Cerebellar cortex (tissue), 1 donor: ENCODE data around the gene AMFR.

Experiments
- DNase-seq: peaks from one replicate; pipeline ENCODE4 v3.0.0-alpha.2; 2015; ENCODE audit warnings: low spot score

AMFR gene

DNA sequence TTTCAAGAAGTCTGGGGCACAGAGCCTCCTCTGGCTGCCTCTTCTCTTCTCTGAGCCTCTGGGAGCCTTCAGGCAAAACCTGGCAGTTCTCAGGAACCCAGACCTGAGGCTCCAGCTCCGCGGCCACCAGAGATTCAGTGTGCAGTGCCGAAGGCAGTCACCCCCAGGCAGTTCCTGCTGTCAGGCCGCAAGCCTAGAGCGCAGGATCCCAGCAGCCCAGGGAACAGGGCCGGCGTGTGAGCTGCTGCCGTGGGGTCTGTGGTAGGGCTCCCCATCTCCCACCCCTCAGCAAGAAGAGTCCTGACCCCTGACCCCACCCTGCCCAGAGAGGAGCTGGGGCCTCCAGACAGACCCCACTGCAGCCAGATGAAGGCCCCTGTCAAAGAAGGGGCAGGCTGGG, 78.2 kb downstream of the AMFR start:
- DNase-seq = no peak

DNA sequence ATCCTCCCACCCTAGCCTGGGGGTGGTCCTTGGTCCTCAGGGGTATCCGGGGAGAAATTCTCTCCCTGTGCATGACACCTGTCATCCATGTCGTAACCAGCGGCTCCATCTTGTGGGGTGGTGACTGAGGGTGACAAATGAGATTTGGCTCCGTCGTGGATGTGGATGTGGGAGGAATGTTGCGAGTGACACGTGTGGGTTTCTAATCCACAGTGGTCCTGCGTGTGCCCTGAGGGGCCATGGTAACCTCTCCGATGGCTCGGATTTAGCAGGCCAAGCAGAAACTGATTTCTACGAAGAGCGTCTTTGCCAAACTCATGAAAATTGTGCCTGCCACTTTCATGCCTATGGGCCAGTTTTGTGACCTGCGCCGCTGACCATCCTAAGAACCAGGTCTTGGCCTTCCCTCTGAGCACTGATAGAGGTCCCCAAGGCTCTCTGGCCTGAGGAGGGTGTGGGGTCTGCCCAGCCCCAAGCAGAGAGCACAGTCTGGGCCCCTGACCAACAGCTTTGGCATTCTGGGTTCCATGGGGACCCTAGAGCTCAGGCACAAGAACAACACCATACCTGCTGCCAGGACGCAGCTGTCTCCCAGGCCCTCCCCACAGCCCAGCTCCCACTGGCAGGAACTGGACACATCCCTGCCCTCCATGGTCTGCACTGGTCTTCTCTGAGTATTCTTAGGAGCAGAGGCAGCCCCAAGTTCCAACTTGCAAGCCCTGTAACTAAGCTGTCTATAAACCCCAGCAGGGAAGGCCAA, 79.0 kb downstream of the AMFR start:
- no peak for DNase-seq

DNA sequence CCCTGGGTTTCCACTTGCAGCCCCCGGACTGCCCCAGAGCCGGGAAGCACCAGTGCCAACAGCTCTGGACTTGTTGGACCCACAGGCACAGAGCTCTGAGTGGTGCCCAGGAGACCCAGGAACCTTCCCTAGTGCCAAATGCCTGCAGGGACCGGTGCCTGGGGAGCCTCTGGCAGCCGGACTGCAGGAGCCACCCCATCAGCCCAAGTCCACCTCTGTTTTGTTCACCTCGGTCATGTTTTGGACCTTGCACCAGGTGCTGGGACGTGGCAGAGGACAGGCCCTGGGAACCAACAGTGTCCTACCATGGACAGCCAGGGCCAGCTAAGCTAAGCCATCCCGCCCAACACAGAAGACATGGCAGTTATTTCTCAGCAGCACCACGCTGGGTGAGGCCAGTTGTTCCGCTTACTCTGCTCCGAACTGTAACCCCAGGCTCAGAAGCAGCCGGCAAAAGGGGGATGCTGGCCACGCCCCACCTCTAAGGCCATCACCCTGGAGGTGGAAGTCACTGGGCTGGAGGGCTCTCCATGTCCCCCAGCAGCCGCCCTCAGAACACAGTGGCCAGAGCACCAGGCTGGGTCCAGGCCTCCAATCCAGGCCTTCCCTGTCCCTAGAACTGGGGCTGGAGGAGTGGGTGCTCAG, 79.8 kb downstream of the AMFR start:
- no peak for DNase-seq

DNA sequence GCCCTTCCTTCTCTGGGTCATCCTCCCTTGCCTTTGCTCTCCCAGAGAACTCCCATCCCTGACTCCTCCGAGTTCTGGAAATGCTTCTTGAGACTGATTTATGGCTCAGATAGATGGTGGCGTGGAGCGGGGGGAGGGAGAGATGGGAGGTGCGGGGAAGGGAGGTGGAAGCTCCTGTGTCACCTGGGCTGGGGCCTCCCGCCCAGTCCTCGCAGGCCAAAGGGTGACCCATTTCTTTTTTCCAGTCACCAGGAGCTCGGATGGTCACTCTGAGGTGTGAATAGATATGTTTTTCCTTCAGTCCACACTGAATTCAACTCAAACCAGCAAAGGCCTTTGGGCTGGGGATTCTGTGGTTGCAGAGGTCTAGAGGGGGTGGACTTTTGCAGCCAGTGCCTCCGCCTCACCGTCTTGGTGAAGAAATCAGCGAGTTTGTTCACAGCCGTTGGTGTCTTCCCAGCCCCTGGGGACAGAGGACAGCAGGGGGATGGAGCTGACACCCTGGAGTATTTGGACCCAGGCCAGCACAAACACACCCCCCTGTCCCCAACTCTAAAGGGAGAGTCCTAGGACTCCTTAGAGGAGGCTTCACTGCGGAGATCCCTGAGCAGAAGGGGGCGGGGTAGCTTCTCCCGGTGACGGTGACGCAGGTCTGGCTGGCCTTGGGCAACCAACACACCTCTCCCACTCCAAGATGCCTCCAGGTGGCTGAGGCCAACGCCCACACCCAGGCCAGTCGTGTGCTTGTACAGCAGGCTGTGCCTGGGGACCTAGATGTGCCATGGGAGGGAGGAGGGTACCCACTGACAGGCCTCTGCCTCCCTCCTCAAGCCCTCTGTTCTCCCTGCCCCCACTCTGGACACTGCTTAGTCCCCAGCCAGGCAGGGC, 80.6 kb downstream of the AMFR start:
- no peak for DNase-seq

DNA sequence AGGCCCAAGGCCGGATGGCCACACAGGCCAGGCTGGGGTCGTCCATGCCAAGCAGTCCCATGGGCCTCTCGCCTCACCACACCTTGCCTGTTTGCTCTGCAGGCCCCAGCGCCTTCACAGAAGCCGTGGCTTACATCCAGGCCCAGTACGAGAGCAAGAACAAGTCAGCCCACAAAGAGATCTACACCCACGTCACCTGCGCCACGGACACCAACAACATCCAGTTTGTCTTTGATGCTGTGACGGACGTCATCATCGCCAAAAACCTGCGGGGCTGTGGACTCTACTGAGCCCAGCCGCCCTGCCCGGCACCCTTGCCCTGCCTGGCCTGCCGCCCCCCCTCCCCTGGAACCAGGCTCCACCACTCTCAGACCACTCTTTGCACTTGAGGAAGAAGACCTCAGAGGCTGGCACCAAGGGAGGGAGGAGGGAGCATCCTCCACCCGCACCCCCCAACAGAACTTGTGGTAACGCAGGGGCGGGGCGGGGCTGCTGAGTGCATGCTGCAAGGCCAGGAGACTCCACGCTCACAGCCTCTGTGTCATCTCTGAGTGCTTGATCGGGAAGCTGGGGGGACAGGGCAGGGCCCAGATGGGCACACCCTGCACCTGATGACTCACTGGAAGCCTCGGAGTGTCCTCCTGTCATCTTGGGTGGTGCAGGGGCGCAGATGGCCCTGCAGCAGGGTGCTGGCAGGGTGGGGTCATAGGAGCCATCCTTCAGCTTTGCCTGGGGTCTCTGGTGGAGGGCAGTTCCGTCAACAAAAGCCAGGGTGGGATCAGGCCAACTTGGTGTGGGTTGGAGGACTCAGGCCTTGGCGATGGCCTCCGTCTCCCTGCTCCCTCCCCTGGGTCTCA, 81.5 kb downstream of the AMFR start:
- no peak for DNase-seq

DNA sequence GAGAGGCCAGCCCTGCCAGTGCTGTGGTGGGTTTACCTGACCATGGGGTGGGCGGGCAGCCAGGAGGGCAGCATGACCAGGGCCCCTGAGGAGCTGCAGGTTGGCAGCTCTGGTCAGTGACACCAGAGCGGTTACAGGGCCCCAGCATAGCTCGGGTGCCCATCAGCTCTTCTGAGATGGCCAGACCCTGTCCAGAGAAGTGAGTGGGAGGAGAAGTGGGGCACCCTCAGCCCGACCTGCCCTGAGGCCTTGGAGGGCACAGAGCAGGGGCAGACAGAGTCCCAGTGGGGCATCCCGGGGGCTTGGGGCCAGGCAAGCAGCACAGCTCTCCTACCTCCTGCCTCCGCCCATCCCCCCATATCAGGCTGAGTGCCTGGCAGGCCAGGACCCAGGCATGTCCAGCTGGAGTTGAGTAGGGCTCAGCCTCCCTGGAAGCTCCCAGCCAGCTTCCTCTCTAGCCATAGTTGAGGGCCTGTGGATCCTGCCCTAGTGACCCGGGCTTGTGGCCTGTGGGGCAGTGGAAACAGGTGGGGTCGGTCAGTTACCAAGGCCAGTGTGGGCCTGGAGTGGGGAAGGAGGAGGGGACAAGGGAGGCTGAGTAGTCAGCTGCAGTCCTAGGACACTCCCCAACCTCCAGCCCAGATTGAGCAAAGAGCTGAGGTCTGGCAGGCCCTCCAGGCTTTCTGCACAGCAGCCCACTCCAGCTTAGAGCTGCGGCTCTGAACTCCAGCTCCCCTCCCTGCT, 83.5 kb downstream of the AMFR start:
- DNase-seq = no peak

DNA sequence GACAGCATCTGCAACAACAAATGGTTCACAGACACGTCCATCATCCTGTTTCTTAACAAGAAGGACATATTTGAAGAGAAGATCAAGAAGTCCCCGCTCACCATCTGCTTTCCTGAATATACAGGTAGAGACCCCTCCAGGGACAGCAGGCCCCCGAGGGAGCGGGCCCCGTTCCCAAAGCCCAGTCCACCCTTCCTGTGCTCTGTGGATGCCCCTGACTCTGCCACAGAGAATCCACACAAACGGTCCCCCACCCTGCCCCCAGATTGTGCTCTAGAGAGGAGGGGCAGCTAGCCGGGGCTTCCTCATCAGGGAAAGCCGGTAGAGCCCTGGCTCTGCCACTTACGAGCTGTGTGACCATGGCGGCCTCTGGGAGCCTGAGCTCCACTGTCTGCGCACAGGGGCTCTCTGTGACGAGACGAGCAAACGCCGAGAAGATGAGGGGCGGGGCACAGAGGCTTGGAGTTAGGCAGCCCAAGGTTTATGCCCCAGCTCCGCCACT, 84.4 kb downstream of the AMFR start:
- no peak for DNase-seq

DNA sequence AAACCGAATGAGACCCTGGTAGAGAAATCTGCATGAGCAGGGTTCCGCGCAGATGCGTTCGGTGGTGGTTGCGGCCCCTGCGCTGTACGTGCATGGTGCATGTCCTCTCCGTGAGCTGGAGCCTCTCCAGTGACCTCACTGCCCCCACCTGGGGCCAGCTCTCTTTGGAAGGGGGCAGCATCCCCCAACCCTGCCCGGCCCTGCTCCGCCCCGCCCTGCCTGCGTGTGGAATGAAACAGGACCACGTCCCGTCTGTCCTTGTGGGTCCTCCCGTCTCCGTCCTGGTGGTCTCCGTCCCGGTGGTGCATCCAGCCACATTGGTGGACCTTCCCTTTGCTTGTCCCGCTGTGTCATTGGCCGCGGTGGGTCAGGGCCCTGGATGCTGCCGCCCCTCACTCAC, 84.9 kb downstream of the AMFR start:
- DNase-seq = no peak

DNA sequence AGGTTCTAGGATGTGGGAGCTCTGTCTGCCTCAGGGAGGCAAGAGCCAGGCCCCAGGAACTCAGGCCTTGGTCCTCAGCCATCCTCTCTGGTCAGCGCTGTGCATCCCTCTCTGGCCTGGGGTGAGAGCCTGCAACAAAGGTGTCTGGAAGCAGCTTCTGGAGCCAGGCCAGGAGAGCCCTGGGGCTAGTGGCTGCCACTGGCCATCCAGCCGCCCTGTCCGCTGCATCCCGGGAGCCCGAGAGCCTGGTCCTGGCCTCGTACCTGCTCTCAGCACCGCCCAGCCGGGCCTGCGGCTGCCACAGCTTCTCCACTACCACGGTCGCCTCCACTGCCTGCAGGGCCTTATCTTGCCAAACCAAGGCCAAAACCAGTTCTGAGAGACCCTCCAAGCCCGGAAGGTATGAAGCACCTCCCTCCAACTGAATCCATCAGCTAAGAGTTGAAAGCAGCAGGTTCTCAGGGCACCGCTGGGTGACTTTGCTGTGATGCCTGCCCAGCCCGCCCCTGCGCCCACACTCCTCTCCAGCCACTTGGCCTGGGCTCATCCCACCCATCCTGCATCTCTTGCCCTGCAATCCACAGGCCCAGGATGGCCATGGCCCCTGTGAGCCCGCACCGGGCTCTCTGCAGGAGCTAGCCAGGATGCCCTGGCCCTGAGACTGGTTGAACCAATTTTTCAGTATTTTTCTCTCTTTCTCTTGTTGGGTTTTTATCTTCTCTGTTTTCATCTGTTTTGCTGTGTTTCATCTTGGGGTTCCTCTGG, 85.7 kb downstream of the AMFR start:
- no peak for DNase-seq

DNA sequence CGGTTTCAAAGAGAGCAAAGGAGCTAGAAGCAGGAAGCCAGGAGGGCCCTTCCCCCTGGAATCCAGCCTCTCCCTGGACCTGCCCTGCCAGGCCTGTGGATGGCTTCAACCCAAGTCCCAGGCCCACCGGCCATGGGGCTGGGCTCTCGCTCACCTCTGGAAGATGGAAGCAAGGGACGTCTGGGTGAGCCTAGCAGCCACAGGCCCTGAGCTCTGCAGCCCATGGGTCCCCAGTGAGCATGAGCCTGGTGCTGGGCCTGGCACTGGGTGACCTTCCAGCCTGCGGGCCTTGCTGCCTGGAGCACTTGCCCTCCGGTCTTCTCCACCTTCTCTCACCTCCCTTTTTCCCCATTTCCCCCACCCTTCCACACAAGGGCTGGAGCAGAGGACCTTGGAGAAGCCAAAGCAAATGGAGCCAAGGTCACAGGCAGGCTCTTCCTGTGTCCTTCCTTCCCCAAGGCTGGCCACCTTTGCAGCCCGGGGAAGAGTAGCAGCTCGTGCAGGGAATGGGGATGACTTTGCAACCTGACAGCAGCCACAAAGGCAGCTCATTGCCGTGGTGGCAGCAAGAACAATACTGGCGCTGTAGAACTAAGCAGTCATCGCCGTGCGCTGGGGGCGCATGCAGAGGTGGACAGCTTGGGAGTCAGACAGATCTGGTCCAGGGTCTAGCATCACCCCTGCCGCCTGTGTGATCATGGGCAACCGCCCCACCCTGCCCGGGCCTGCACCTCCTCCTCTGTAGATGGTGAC, 86.6 kb downstream of the AMFR start:
- DNase-seq = no peak

DNA sequence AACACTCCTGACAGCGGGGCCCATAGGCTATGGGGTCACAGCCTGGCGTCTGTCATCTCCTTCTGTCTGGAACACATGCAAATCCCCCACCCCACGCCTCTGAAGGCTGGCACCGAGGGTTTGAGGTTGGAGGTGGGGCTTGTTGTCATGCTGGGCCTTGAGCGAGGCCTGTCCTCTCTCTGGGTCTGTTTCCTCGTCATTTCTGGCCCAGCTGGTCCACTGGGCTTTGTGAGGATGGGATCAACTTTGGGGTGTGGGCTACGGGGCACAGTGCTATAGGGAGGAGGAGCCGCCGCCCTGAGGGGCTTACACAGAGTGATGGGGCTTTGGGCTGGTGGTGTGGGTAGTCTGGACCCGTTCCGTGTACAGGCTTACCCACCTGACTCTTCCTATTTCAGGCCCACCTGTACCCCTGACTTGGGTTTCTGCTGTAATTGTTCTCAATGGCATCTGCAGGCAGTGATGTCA, 87.5 kb downstream of the AMFR start:
- no peak for DNase-seq

DNA sequence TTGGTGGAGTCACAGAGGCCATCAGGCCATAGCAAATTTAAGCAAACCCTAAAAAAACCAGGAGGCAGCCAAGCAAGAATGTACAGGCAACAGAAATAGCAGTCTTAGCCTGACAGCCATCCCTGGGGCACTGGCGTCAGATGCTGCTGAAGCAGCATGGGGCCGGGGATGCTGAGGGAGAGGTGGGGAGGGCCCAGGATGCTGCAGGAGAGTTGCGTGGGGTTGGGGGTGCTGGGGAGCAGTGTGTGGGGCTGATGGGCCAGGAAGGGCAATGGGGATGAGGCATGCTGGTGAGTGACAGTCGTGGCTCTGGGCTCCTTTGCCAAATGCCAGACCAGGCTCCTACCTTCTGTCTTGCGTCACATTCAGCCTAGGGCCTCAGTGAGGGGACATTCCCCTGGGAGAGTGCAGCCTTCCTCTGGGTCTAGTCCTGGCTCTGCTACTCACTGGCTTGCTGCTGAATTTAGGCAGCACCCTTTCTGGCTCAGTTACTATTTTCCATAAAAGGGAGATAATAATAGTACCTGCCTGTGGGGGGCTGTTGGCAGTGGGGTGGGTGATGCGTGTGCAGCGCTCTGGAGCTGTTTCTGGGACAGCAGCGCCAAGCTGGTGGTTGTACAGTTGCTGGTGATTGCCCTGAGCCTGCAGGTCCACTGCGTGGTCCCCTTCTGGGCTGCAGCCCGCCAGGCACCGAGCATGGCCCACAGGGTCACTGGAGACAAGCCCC, 88.1 kb downstream of the AMFR start:
- no peak for DNase-seq

DNA sequence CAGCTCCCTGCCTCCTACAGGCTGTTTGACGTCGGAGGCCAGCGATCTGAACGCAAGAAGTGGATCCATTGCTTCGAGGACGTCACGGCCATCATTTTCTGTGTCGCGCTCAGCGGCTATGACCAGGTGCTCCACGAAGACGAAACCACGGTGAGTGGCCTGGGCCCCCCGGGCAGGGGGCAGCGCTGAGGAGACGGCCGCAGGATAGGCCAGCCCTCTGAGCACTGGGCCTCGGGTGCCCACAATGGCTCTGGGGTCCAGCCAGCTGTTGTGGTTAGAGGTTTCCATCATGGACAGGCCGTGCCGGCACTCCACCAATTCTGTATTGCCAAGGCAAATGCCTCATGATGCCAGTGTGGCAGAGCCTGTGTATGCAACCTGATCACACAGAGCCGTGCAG, 88.6 kb downstream of the AMFR start:
- no peak for DNase-seq

DNA sequence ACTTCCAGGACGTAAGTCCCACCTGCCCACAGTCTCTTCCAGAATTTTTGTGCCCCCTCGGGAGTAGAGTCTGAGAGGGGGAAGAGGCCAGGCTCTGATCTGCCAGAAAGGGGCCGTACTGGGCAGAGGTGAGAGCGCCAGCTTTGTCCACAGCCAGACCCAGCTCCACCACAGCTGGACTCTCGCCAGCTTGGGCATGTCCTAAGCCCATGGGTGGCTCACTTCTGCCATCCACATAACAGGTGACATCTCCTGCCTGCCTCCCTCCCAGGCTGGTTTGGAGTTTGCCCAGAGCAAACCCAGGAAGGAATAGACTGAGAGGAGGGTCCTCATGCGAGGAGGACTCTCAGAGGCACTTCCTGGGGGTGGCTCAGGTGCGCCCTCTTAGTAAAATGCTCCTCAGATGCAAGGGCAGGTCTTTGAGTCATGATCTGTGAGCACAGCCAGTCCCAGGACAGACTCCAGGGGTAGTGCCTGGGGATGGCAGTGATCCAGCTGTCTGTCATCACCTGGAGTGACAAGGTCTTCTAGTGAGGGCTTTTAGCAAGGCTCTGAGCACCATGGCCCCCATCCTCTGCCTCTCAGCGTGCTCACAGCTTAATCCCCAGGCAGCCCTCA, 89.2 kb downstream of the AMFR start:
- no peak for DNase-seq

DNA sequence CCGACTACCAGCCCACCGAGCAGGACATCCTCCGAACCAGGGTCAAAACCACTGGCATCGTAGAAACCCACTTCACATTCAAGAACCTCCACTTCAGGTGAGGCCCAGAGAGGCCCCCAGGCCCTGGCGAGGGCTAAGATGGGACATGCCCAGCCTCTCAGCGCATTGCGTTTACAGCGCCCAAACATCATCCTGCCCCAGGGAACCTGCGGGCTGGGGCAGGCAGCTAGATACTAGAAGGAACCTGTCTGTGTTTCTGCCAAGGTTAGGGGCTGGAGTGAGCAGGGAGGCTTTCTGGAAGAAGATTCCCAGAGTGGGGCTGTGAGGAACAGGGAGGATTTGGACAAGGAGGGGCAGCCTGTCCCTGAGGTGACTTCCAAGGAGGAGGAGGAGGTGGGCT, 90.6 kb downstream of the AMFR start:
- DNase-seq = no peak

DNA sequence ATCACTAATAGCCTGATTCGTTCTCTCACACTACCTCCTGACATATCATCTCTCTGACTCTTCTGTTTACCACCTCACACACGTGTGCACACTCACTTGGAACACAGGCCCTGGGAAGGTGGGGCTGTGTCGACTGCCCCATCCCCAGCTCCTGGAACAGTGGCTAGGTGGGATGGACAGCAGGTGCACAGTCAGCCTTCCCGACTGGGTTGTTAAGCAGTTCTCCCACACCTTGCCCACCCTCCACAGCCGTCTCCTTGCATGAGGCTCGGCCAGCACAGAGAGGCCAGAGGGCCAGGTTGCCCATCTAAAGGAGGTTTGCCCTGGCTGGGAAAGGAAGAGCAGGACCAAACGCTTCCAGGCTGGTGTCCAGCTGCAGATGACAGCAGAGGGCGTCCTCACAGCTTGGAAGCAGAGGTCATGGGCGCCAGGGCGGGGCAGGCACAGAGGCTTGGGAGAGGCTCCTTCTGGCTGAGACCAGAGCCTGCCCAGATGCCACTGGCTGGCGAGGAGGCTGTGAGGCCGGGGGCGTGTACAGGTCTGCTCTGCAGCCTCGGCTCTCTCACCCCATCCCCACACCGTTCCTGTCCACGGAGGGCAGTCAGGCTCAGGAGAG, 92.8 kb downstream of the AMFR start:
- DNase-seq = peak; percentile 52

DNA sequence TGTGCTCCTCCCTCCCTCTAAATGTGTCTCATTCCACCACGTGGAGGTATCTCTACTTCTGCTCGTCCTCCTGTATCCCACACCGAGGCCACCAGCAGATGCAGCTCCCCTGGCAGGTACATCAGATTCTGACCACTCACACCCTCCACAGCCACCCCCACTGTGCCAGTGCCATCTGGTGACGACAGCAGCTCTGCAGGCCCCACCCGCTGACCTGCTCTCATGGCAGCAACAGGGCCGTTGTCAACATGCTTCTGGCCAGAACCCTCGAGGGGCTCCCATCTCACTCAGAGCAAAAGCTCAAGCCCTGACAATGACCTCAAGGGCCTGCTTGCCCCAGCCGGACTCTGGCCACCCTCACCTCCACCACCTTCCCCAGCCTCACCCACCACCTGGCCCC, 93.4 kb downstream of the AMFR start:
- peak; percentile 52 for DNase-seq

DNA sequence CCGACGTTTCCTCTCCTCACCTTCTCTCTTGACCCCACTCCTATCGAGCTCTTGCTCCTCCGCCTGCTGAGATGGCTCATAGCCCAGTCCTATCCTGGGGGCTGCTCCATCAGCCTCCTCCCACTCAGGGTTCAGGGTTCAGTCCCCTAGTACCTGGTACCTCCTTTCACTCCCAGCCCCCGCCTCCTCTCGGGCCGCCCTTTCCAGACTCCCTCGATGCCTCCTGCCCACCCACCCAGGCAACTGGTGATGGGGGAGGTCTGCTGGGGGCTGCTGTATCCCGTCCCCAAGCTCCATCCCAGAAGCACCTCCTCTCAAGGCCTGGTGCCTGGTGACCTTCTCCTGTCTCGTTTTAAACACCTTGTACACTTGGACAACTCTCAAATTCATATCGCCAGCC, 93.9 kb downstream of the AMFR start:
- no peak for DNase-seq
